Fibroblast of pulmonary artery (primary cell): ENCODE data around the gene HIPK2.

Experiments used
- DNase-seq: peaks from one replicate; pipeline ENCODE4 v3.0.0-alpha.2; 2010; ENCODE audit warnings: low read depth
- H3K4me3 ChIP-seq: replicated peaks from 2 replicates; pipeline ENCODE4 v1.5.1; 2011; ENCODE audit warnings: low read depth, mild to moderate bottlenecking, control low read depth, low read length, moderate library complexity
- CTCF ChIP-seq: IDR thresholded peaks from 2 replicates; pipeline ENCODE4 v1.5.1; 2011; ENCODE audit warnings: mild to moderate bottlenecking, control low read depth, low read length, inconsistent platforms; ENCODE audit errors: missing control alignments

HIPK2 gene

GRCh38 chr7:139523199-139523941 lies 254.4 kb downstream of the HIPK2 start, which contains the start of gene CLEC2L:
TSS of gene CLEC2L (plus strand) at chr7:139523685. CDS start at chr7:139523928, 243 bp downstream.
- DNase-seq = no peak
- TF ChIP-seq CTCF = no peak
- H3K4me3 ChIP-seq = no peak within 1 kb of the TSS

- H3K4me3 ChIP-seq = no peak overlapping the region
- TF ChIP-seq CTCF = no peak
- DNase-seq = no peak
Observed at GRCh38 chr7:139522830-139523198, 255.0 kb downstream of the HIPK2 start.

- DNase-seq = no peak
- TF ChIP-seq CTCF = no peak
- H3K4me3 ChIP-seq = no peak overlapping the region
Observed at GRCh38 chr7:139521439-139521838, 256.4 kb downstream of the HIPK2 start.

GRCh38 chr7:139515266-139515665 lies 262.5 kb downstream of the HIPK2 start:
- no peak for TF ChIP-seq CTCF
- DNase-seq = no peak

More at GRCh38 chr7:139515266-139515665, 262.5 kb downstream of the HIPK2 start:
- H3K4me3 ChIP-seq = no peak overlapping the region
